Aorta (tissue), 5 donors: ENCODE results near the gene ZNF679. TPM values are rescaled to one million over a fixed set of nuclear protein-coding genes. Genes with fewer than 3 reads are reported as not detected.
"Not testable (repeated sequence)": the region's sequence is repeated elsewhere in the genome, so short reads cannot be mapped to it uniquely, and the experiment has no call there.

Source experiments
- ATAC-seq: fragments of 200-7000 bp; cut with Tn5 transposase; one replicate; pipeline ENCODE4 v1.9.1; 2022; ENCODE audit warnings: moderate library complexity; ENCODE audit not compliant: low FRiP score
- DNase-seq, 2 donors: peaks; one replicate each; pipeline ENCODE4 v3.0.0-alpha.2; 2020
- H3K27ac ChIP-seq, 2 donors: one replicate each; pipeline ENCODE4 v1.5.1; 2013; ENCODE audit warnings: low read length in 2 of 2, mild to moderate bottlenecking in 2 of 2, moderate library complexity in 2 of 2, control low read depth in 1 of 2, inconsistent platforms in 1 of 2, low read depth in 1 of 2
- H3K27me3 ChIP-seq, 2 donors: one replicate each; pipeline ENCODE4 v1.6.1; 2013; ENCODE audit warnings: control low read depth in 1 of 2, low read length in 1 of 2, mild to moderate bottlenecking in 1 of 2, moderate library complexity in 1 of 2; ENCODE audit not compliant: insufficient read depth in 2 of 2, control insufficient read depth in 1 of 2
- H3K36me3 ChIP-seq, 2 donors: one replicate each; pipeline ENCODE4 v1.6.1; 2013; ENCODE audit warnings: control low read depth in 1 of 2, low read length in 1 of 2, mild to moderate bottlenecking in 1 of 2; ENCODE audit not compliant: insufficient read depth in 2 of 2, control insufficient read depth in 1 of 2
- H3K4me1 ChIP-seq, 2 donors: one replicate each; pipeline ENCODE4 v1.6.1; 2013; ENCODE audit warnings: low read length in 2 of 2, control low read depth in 1 of 2, mild to moderate bottlenecking in 1 of 2, moderate library complexity in 1 of 2; ENCODE audit not compliant: insufficient read depth in 2 of 2, control insufficient read depth in 1 of 2
- H3K4me3 ChIP-seq, 2 donors: one replicate each; pipeline ENCODE4 v1.5.1; 2013; ENCODE audit warnings: low read length in 2 of 2, control low read depth in 1 of 2, mild to moderate bottlenecking in 1 of 2
- H3K9me3 ChIP-seq: one replicate; pipeline ENCODE4 v1.6.1; 2013; ENCODE audit warnings: mild to moderate bottlenecking, low read length; ENCODE audit not compliant: control insufficient read depth
- WGBS, 2 donors: extraction: QIAGEN DNeasy Blood & Tissue Kit; methylation state at CpG; one replicate each; pipeline ENCODE4 v1.1.7; 2013; 5-methylcytosine and 5-hydroxymethylcytosine counted together
- intact Hi-C, 2 donors: fragments of 100-400 bp; cut with DNase I; formaldehyde crosslinking; loops; one replicate each; pipeline versions ENCODE4 v1.14.2 to v1.15.0; 2022
- polyA plus RNA-seq, 2 donors: library from polyadenylated mRNA; stranded (reverse); fragments of 200-250 nt; gene quantifications; one replicate each; pipeline ENCODE4 v1.2.3, GENCODE V29; 2013
- total RNA-seq, 2 donors: library from RNA; stranded (reverse); fragmentation: NEBNext Ultra II Directional; extraction: Animal tissue kit (Norgen Biotek cat#: 25700); gene quantifications; one replicate each; pipeline ENCODE4 v1.2.1, GENCODE V29; 2021
- donor health status: healthy with polysubstance abuse.
- donor health status: Bipolar disorder and iron deficiency.
- donor health status: DM: no; HTN: no; CAD: no.
- donor health status: DM: no; HTN: no; CAD: no.
- donor health status: DM: yes; HTN: yes; CAD: no.

The ZNF679 gene
- total and polyA plus RNA-seq, 4 donors: not detected

GRCh38 chr7:64297418-64297817 lies 69.1 kb downstream of the ZNF679 start:
- H3K4me1 ChIP-seq, DNase-seq, H3K9me3 ChIP-seq, H3K27me3 ChIP-seq, H3K27ac ChIP-seq, intact Hi-C loops, H3K36me3 ChIP-seq, H3K4me3 ChIP-seq, ATAC-seq: not testable (repeated sequence)
- WGBS, 2 donors: 66 to 86% methylated on average over 1 of the region's 1 CpG

- 91% methylated on average over 9 of the region's 9 CpGs for WGBS, 2 donors
- no peaks in the 10 kb centered on the region for H3K9me3 ChIP-seq
- H3K36me3 ChIP-seq: no peaks in the 10 kb centered on the region
- DNase-seq (no peak), ATAC-seq (no peak)
- H3K4me3 ChIP-seq: no peak overlapping the region
- intact Hi-C loops: no loop called here
- H3K27ac ChIP-seq: no peak overlapping the region
- H3K27me3 ChIP-seq: no peaks in the 10 kb centered on the region
- no peaks in the 10 kb centered on the region for H3K4me1 ChIP-seq
Measured at GRCh38 chr7:64300641-64301405, 72.5 kb downstream of the ZNF679 start.

GRCh38 chr7:64307254-64308015 lies 79.2 kb downstream of the ZNF679 start:
- intact Hi-C loops: no loop called here
- Histone ChIP-seq H3K27me3 (no peaks in the 10 kb centered on the region), H3K4me3 (peak overlapping the region; percentile 2 to 4), H3K4me1 (no peaks in the 10 kb centered on the region), H3K27ac (peak overlapping the region in 1 of 2 donors; percentile 71), H3K36me3 (no peaks in the 10 kb centered on the region), H3K9me3 (no peaks in the 10 kb centered on the region)
- ATAC-seq (peak; percentile 96), DNase-seq (peak; percentile 96 to 97)
- 3% methylated on average over 33 of the region's 33 CpGs for WGBS, 2 donors

- DNase-seq (no peak), ATAC-seq (no peak)
- 61 to 62% methylated on average over 7 of the region's 7 CpGs for whole genome bisulfite sequencing, 2 donors
- no peaks in the 10 kb centered on the region for H3K27me3 ChIP-seq
- H3K9me3 ChIP-seq: no peaks in the 10 kb centered on the region
- peak overlapping the region in 1 of 2 donors; percentile 4 for H3K4me3 ChIP-seq
- intact Hi-C loops: no loop called here
- no peaks in the 10 kb centered on the region for H3K4me1 ChIP-seq
- no peaks in the 10 kb centered on the region for H3K36me3 ChIP-seq
- H3K27ac ChIP-seq: peak overlapping the region in 1 of 2 donors; percentile 71
Measured at GRCh38 chr7:64308016-64308270, 79.7 kb downstream of the ZNF679 start.

GRCh38 chr7:64310426-64310825 lies 82.2 kb downstream of the ZNF679 start:
- DNase-seq (no peak), ATAC-seq (no peak)
- intact Hi-C loops: loop anchor here in 1 of 2 donors (5.0 kb wide), 1 partner anchor 307 kb away; no protein-coding TSS in a partner anchor
- no peak overlapping the region for H3K27ac ChIP-seq
- whole genome bisulfite sequencing, 2 donors: 67 to 89% methylated on average over 3 of the region's 3 CpGs
- H3K9me3 ChIP-seq: no peaks in the 10 kb centered on the region
- H3K4me1 ChIP-seq: peaks cover 3% of the 10 kb centered on the region in 2 donors
- H3K27me3 ChIP-seq: no peaks in the 10 kb centered on the region
- no peaks in the 10 kb centered on the region for H3K36me3 ChIP-seq
- H3K4me3 ChIP-seq: no peak overlapping the region

- DNase-seq (no peak), ATAC-seq (no peak)
- intact Hi-C loops: loop anchor here in 1 of 2 donors (5.0 kb wide), 1 partner anchor 304 kb away; no protein-coding TSS in a partner anchor
- Histone ChIP-seq H3K36me3 (no peaks in the 10 kb centered on the region), H3K4me3 (no peak overlapping the region), H3K27ac (no peak overlapping the region), H3K27me3 (no peaks in the 10 kb centered on the region), H3K4me1 (peaks cover 3% of the 10 kb centered on the region in 2 donors), H3K9me3 (no peaks in the 10 kb centered on the region)
- 55 to 85% methylated on average over 2 of the region's 2 CpGs for WGBS, 2 donors
Measured at GRCh38 chr7:64312826-64313225, 84.6 kb downstream of the ZNF679 start.

- Histone ChIP-seq H3K4me1 (peaks cover 3% of the 10 kb centered on the region in 2 donors), H3K27ac (peak within 1 kb of the TSS in 1 of 2 donors; percentile 55), H3K27me3 (no peaks in the 10 kb centered on the region), H3K36me3 (no peaks in the 10 kb centered on the region), H3K4me3 (peak within 1 kb of the TSS; percentile 89 to 97), H3K9me3 (no peaks in the 10 kb centered on the region)
- intact Hi-C loops: loop anchor here in 1 of 2 donors (5.0 kb wide), 1 partner anchor 303 kb away; no protein-coding TSS in a partner anchor
- ATAC-seq (peak; percentile 97), DNase-seq (peak; percentile 94 to 95)
- WGBS, 2 donors: 0% methylated on average over 33 of the region's 33 CpGs
Measured at GRCh38 chr7:64313740-64314491, 85.6 kb downstream of the ZNF679 start, which contains the start of gene ZNF736. ZNF736 (plus strand) TSS chr7:64313961; CDS start chr7:64314151, 190 bp downstream.

- Histone ChIP-seq H3K27me3 (no peaks in the 10 kb centered on the region), H3K4me3 (peak overlapping the region; percentile 89 to 97), H3K9me3 (no peaks in the 10 kb centered on the region), H3K36me3 (no peaks in the 10 kb centered on the region), H3K4me1 (peaks cover 3% of the 10 kb centered on the region in 2 donors), H3K27ac (no peak overlapping the region)
- ATAC-seq: no peak
- DNase-seq: peak in 1 of 2 donors; percentile 43
- WGBS, 2 donors: 7 to 16% methylated on average over 10 of the region's 10 CpGs
- intact Hi-C loops: loop anchor here in 1 of 2 donors (5.0 kb wide), 1 partner anchor 303 kb away; no protein-coding TSS in a partner anchor
Measured at GRCh38 chr7:64314566-64314965, 86.3 kb downstream of the ZNF679 start.
